ENCODE measurements around the gene UBE2G2. TPM values are rescaled to one million over a fixed set of nuclear protein-coding genes. Genes with fewer than 3 reads are reported as not detected.

Gene UBE2G2
- polyA plus RNA-seq, 1 donor (not counting 4 experiments of a cell fraction or from before 2014, with no cell fraction given): 106 TPM

- TF ChIP-seq EZH2 (IDR thresholded peaks at IDR 0.05; ENCODE audit: low read length) (no peak), CTCF (optimal IDR thresholded peaks at IDR 0.05 in 1 of 3, IDR thresholded peaks at IDR 0.05 in 1 of 3, conservative IDR thresholded peaks at IDR 0.05 in 1 of 3; ENCODE audit: extremely low read depth in 1 of 3, insufficient read depth in 2 of 3, low read length in 3 of 3) (peak in 2 of 3 experiments; percentile 85 to 93)
- Histone ChIP-seq H3K4me3 (ENCODE audit: control insufficient read depth in 2 of 3, extremely low read depth in 1 of 3, insufficient read depth in 2 of 3, low read depth in 1 of 3, low read length in 3 of 3) (peak overlapping the region in 1 of 3 experiments; percentile 43), H3K79me2 (ENCODE audit: control insufficient read depth, insufficient read depth, low read length) (no peaks in the 10 kb centered on the region), H3K27ac (ENCODE audit: control insufficient read depth, insufficient read depth, low read length) (no peak overlapping the region), H2AFZ (ENCODE audit: control insufficient read depth, low read length) (peak overlapping the region; percentile 45), H3K9me1 (ENCODE audit: control insufficient read depth, extremely low read depth, insufficient read depth, low read length) (no peaks in the 10 kb centered on the region), H4K20me1 (ENCODE audit: control insufficient read depth, extremely low read depth, insufficient read depth, low read length) (no peaks in the 10 kb centered on the region), H3K36me3 (ENCODE audit: control insufficient read depth in 2 of 2, extremely low read depth in 1 of 2, insufficient read depth in 2 of 2, low read length in 2 of 2) (no peaks in the 10 kb centered on the region), H3K27me3 (ENCODE audit: control insufficient read depth, extremely low read depth, insufficient read depth, low read length) (peaks cover 5% of the 10 kb centered on the region), H3K4me1 (ENCODE audit: control insufficient read depth, extremely low read depth, insufficient read depth, low read length) (peaks cover 25% of the 10 kb centered on the region), H3K9ac (ENCODE audit: control insufficient read depth, extremely low read depth, insufficient read depth, low read length) (peak overlapping the region; percentile 24), H3K4me2 (ENCODE audit: control insufficient read depth, extremely low read depth, insufficient read depth, low read depth, low read length) (peak overlapping the region; percentile 68), H3K9me3 (ENCODE audit: control insufficient read depth, low read depth, low read length) (no peaks in the 10 kb centered on the region)
- FAIRE-seq: peak; percentile 76
- dilution Hi-C loops (cut with MboI; ENCODE audit: extremely low pct_ligation_motif_present, low sequenced_read_pairs): no loop called here
- DNase-seq (ENCODE audit: low read depth, low spot score): no peak
Measured at GRCh38 chr21:44761011-44761729, 40.5 kb downstream of the UBE2G2 start.

- dilution Hi-C loops (cut with MboI; ENCODE audit: extremely low pct_ligation_motif_present, low sequenced_read_pairs): no loop called here
- H3K9me1 ChIP-seq (ENCODE audit: control insufficient read depth, extremely low read depth, insufficient read depth, low read length): no peaks in the 10 kb centered on the region
- no peak overlapping the region for H2AFZ ChIP-seq (ENCODE audit: control insufficient read depth, low read length)
- H3K4me2 ChIP-seq (ENCODE audit: control insufficient read depth, extremely low read depth, insufficient read depth, low read depth, low read length): no peak overlapping the region
- H3K9ac ChIP-seq (ENCODE audit: control insufficient read depth, extremely low read depth, insufficient read depth, low read length): no peak overlapping the region
- no peaks in the 10 kb centered on the region for H4K20me1 ChIP-seq (ENCODE audit: control insufficient read depth, extremely low read depth, insufficient read depth, low read length)
- no peak overlapping the region for H3K4me3 ChIP-seq (ENCODE audit: control insufficient read depth in 2 of 3, extremely low read depth in 1 of 3, insufficient read depth in 2 of 3, low read depth in 1 of 3, low read length in 3 of 3)
- DNase-seq (ENCODE audit: low read depth, low spot score): no peak
- H3K79me2 ChIP-seq (ENCODE audit: control insufficient read depth, insufficient read depth, low read length): no peaks in the 10 kb centered on the region
- FAIRE-seq: no peak
- no peaks in the 10 kb centered on the region for H3K36me3 ChIP-seq (ENCODE audit: control insufficient read depth in 2 of 2, extremely low read depth in 1 of 2, insufficient read depth in 2 of 2, low read length in 2 of 2)
- H3K27me3 ChIP-seq (ENCODE audit: control insufficient read depth, extremely low read depth, insufficient read depth, low read length): peaks cover 5% of the 10 kb centered on the region
- H3K27ac ChIP-seq (ENCODE audit: control insufficient read depth, insufficient read depth, low read length): no peak overlapping the region
- H3K9me3 ChIP-seq (ENCODE audit: control insufficient read depth, low read depth, low read length): no peaks in the 10 kb centered on the region
- H3K4me1 ChIP-seq (ENCODE audit: control insufficient read depth, extremely low read depth, insufficient read depth, low read length): peaks cover 17% of the 10 kb centered on the region
- TF ChIP-seq EZH2 (IDR thresholded peaks at IDR 0.05; ENCODE audit: low read length) (no peak), CTCF (optimal IDR thresholded peaks at IDR 0.05 in 1 of 3, IDR thresholded peaks at IDR 0.05 in 1 of 3, conservative IDR thresholded peaks at IDR 0.05 in 1 of 3; ENCODE audit: extremely low read depth in 1 of 3, insufficient read depth in 2 of 3, low read length in 3 of 3) (no peak)
Measured at GRCh38 chr21:44760376-44760775, 41.2 kb downstream of the UBE2G2 start.
